Measurements from ENCODE around the gene FH.

The FH gene

GRCh38 chr1:241470908-241471590 lies 48.5 kb downstream of the FH start:
- ChIA-PET CTCF (interaction anchor here (0.5 to 0.7 kb wide), 2 partner anchors 541 to 1323 kb away, joined by 3 to 4 read pairs; no protein-coding TSS in a partner anchor), POLR2A (no interaction called here)
- no peaks in the 10 kb centered on the region for H3K36me3 ChIP-seq (ENCODE audit: control insufficient read depth in 2 of 2, insufficient read depth in 1 of 2, low read length in 2 of 2)
- no peaks in the 10 kb centered on the region for H3K4me1 ChIP-seq (ENCODE audit: control insufficient read depth, insufficient read depth, low read length)
- no peak overlapping the region for H3K27ac ChIP-seq (ENCODE audit: extremely low read depth, low read depth, low read length)
- H3K4me3 ChIP-seq (ENCODE audit: low read depth, low read length): no peak overlapping the region
- TF ChIP-seq ZNF571 (tag by site-specific recombination; IDR thresholded peaks at IDR 0.05): no peak
- TF ChIP-seq GLI2 (tag by site-specific recombination; IDR thresholded peaks at IDR 0.05; ENCODE audit: borderline replicate concordance, low read depth): no peak
- no peak for TF ChIP-seq ZNF701 (tag by site-specific recombination; IDR thresholded peaks at IDR 0.05)
- no peak for TF ChIP-seq ZNF37A (tag by site-specific recombination; IDR thresholded peaks at IDR 0.05)
- TF ChIP-seq, protein P1, sequence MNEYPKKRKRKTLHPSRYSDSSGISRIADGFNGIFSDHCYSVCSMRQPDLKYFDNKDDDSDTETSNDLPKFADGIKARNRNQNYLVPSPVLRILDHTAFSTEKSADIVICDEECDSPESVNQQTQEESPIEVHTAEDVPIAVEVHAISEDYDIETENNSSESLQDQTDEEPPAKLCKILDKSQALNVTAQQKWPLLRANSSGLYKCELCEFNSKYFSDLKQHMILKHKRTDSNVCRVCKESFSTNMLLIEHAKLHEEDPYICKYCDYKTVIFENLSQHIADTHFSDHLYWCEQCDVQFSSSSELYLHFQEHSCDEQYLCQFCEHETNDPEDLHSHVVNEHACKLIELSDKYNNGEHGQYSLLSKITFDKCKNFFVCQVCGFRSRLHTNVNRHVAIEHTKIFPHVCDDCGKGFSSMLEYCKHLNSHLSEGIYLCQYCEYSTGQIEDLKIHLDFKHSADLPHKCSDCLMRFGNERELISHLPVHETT (tag by site-specific recombination; IDR thresholded peaks at IDR 0.05): no peak
- TF ChIP-seq ZBTB21 (tag by site-specific recombination; IDR thresholded peaks at IDR 0.05): no peak
- no peak for TF ChIP-seq ZNF211 (tag by site-specific recombination; IDR thresholded peaks at IDR 0.05; ENCODE audit: low read depth)
- TF ChIP-seq ZNF776 (tag by site-specific recombination; IDR thresholded peaks at IDR 0.05; ENCODE audit: borderline replicate concordance): no peak
- TF ChIP-seq ZNF624 (tag by site-specific recombination; IDR thresholded peaks at IDR 0.05): no peak
- TF ChIP-seq ZNF138 (tag by site-specific recombination; IDR thresholded peaks at IDR 0.05; ENCODE audit: borderline replicate concordance): no peak
- TF ChIP-seq ZIC2 (tag by site-specific recombination; IDR thresholded peaks at IDR 0.05): no peak
- no peak for TF ChIP-seq ZNF280C (tag by site-specific recombination; IDR thresholded peaks at IDR 0.05)
- no peak for TF ChIP-seq ZNF514 (tag by site-specific recombination; IDR thresholded peaks at IDR 0.05)
- no peak for TF ChIP-seq ZNF658 (tag by site-specific recombination; IDR thresholded peaks at IDR 0.05)
- no peak for TF ChIP-seq ZBTB44 (tag by site-specific recombination; IDR thresholded peaks at IDR 0.05)
- TF ChIP-seq, protein P2, sequence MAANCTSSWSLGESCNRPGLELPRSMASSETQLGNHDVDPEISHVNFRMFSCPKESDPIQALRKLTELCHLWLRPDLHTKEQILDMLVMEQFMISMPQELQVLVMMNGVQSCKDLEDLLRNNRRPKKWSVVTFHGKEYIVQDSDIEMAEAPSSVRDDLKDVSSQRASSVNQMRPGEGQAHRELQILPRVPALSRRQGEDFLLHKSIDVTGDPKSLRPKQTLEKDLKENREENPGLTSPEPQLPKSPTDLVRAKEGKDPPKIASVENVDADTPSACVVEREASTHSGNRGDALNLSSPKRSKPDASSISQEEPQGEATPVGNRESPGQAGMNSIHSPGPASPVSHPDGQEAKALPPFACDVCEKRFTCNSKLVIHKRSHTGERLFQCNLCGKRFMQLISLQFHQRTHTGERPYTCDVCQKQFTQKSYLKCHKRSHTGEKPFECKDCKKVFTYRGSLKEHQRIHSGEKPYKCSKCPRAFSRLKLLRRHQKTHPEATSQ (tag by site-specific recombination; IDR thresholded peaks at IDR 0.05): no peak
- no peaks in the 10 kb centered on the region for H3K9me3 ChIP-seq (ENCODE audit: control insufficient read depth, insufficient read depth, low read depth, low read length)

- Histone ChIP-seq H3K4me3 (ENCODE audit: low read depth, low read length) (no peak overlapping the region), H3K27ac (ENCODE audit: extremely low read depth, low read depth, low read length) (no peak overlapping the region), H3K36me3 (ENCODE audit: control insufficient read depth in 2 of 2, insufficient read depth in 1 of 2, low read length in 2 of 2) (no peaks in the 10 kb centered on the region), H3K4me1 (ENCODE audit: control insufficient read depth, insufficient read depth, low read length) (no peaks in the 10 kb centered on the region), H3K9me3 (ENCODE audit: control insufficient read depth, insufficient read depth, low read depth, low read length) (no peaks in the 10 kb centered on the region)
- POLR2A ChIA-PET: no interaction called here
- TF ChIP-seq KLF8 (tag by site-specific recombination; IDR thresholded peaks at IDR 0.05): no peak
- no peak for TF ChIP-seq TRIM28 (IDR thresholded peaks at IDR 0.05; ENCODE audit: borderline replicate concordance, low read length)
- TF ChIP-seq ZNF341 (tag by site-specific recombination; IDR thresholded peaks at IDR 0.05; ENCODE audit: low read depth): no peak
- no peak for TF ChIP-seq ZNF544 (tag by site-specific recombination; IDR thresholded peaks at IDR 0.05)
- no peak for TF ChIP-seq ZNF701 (tag by site-specific recombination; IDR thresholded peaks at IDR 0.05)
- TF ChIP-seq ZNF2 (tag by site-specific recombination; IDR thresholded peaks at IDR 0.05): no peak
- no peak for TF ChIP-seq ZEB2 (tag by site-specific recombination; IDR thresholded peaks at IDR 0.05)
- TF ChIP-seq ZNF621 (tag by site-specific recombination; IDR thresholded peaks at IDR 0.05): no peak
- TF ChIP-seq SCRT1 (tag by site-specific recombination; IDR thresholded peaks at IDR 0.05; ENCODE audit: borderline replicate concordance): no peak
- no peak for TF ChIP-seq PRDM6 (tag by site-specific recombination; IDR thresholded peaks at IDR 0.05)
- TF ChIP-seq ZBTB48 (tag by site-specific recombination; IDR thresholded peaks at IDR 0.05): no peak
- CTCF ChIA-PET: no interaction called here
Observed at GRCh38 chr1:241470361-241470760, 49.2 kb downstream of the FH start.

All from HEK293 (cell line).